ENCODE measurements around the gene CACNA2D4. TPM values are rescaled to one million over a fixed set of nuclear protein-coding genes. Genes with fewer than 3 reads are reported as not detected.

Gene CACNA2D4
- total RNA-seq, 1 experiment from 2014 or later = not detected

GRCh38 chr12:1787714-1788113 is 130.7 kb downstream of the CACNA2D4 start:
- no peaks in the 10 kb centered on the region for H3K9me3 ChIP-seq (ENCODE audit: low read length)
- intact Hi-C loops (cut with micrococcal nuclease) = no loop called here
- no peak for DNase-seq
- no peak for TF ChIP-seq EZH2phosphoT487 (IDR thresholded peaks at IDR 0.05; ENCODE audit: borderline replicate concordance, low read length)
- no peak for TF ChIP-seq EZH2 (IDR thresholded peaks at IDR 0.05; ENCODE audit: low read length, unreplicated experiment)
- TF ChIP-seq CTCF (conservative IDR thresholded peaks at IDR 0.05; ENCODE audit: low read depth, low read length) = no peak
- no peak for ATAC-seq
- no peaks in the 10 kb centered on the region for H3K27me3 ChIP-seq (ENCODE audit: low read length)
- H3F3A ChIP-seq (ENCODE audit: low read length, unreplicated experiment) = no peaks in the 10 kb centered on the region
- no peaks in the 10 kb centered on the region for H3K9me2 ChIP-seq (replicated peaks; ENCODE audit: low read length)
- no peak overlapping the region for H3K27ac ChIP-seq (ENCODE audit: low read length)
- H3K4me1 ChIP-seq (ENCODE audit: insufficient read depth, low read length) = no peaks in the 10 kb centered on the region
- ChIA-PET CTCF (no interaction called here), POLR2A (ENCODE audit: unreplicated experiment) (no interaction called here)
- no peaks in the 10 kb centered on the region for H4K20me1 ChIP-seq (ENCODE audit: low read length)
- no TSS peak for BruUV-seq (replicated peaks)
- peaks cover 4% of the 10 kb centered on the region; the same call in 1 of the 2 replicates for H3K36me3 ChIP-seq (ENCODE audit: low read depth, low read length)
- no peak overlapping the region for H2AFZ ChIP-seq (ENCODE audit: low read length)
- H3K4me2 ChIP-seq (ENCODE audit: low read length) = no peak overlapping the region
- no peaks in the 10 kb centered on the region for H3K79me2 ChIP-seq (ENCODE audit: low read length)
- no peak overlapping the region for H3K9ac ChIP-seq (ENCODE audit: low read length)
- no peak overlapping the region for H3K4me3 ChIP-seq (ENCODE audit: low read length)

- ChIA-PET POLR2A (ENCODE audit: unreplicated experiment) (no interaction called here), CTCF (no interaction called here)
- Histone ChIP-seq H3K9me3 (ENCODE audit: low read length) (no peaks in the 10 kb centered on the region), H3F3A (ENCODE audit: low read length, unreplicated experiment) (no peaks in the 10 kb centered on the region), H3K4me3 (ENCODE audit: low read length) (no peak overlapping the region), H3K27ac (ENCODE audit: low read length) (no peak overlapping the region), H4K20me1 (ENCODE audit: low read length) (no peaks in the 10 kb centered on the region), H3K4me1 (ENCODE audit: insufficient read depth, low read length) (peaks cover 9% of the 10 kb centered on the region), H3K9ac (ENCODE audit: low read length) (no peak overlapping the region), H3K27me3 (ENCODE audit: low read length) (no peaks in the 10 kb centered on the region), H3K79me2 (ENCODE audit: low read length) (no peaks in the 10 kb centered on the region), H3K36me3 (ENCODE audit: low read depth, low read length) (peaks cover 21% of the 10 kb centered on the region; the same call in 1 of the 2 replicates), H3K4me2 (ENCODE audit: low read length) (no peak overlapping the region), H2AFZ (ENCODE audit: low read length) (no peak overlapping the region), H3K9me2 (replicated peaks; ENCODE audit: low read length) (no peaks in the 10 kb centered on the region)
- intact Hi-C loops (cut with micrococcal nuclease) = no loop called here
- no TSS peak for BruUV-seq (replicated peaks)
- no peak for TF ChIP-seq EZH2 (IDR thresholded peaks at IDR 0.05; ENCODE audit: low read length, unreplicated experiment)
- TF ChIP-seq EZH2phosphoT487 (IDR thresholded peaks at IDR 0.05; ENCODE audit: borderline replicate concordance, low read length) = no peak
- TF ChIP-seq CTCF (conservative IDR thresholded peaks at IDR 0.05; ENCODE audit: low read depth, low read length) = no peak
- DNase-seq (no peak), ATAC-seq (no peak)
Measured at GRCh38 chr12:1782215-1782614, 136.2 kb downstream of the CACNA2D4 start.

- no peak for TF ChIP-seq EZH2phosphoT487 (IDR thresholded peaks at IDR 0.05; ENCODE audit: borderline replicate concordance, low read length)
- no peak for TF ChIP-seq CTCF (conservative IDR thresholded peaks at IDR 0.05; ENCODE audit: low read depth, low read length)
- TF ChIP-seq EZH2 (IDR thresholded peaks at IDR 0.05; ENCODE audit: low read length, unreplicated experiment) = no peak
- ATAC-seq (no peak), DNase-seq (no peak)
- Histone ChIP-seq H3F3A (ENCODE audit: low read length, unreplicated experiment) (no peaks in the 10 kb centered on the region), H3K4me1 (ENCODE audit: insufficient read depth, low read length) (peaks cover 13% of the 10 kb centered on the region), H3K9me3 (ENCODE audit: low read length) (no peaks in the 10 kb centered on the region), H3K27ac (ENCODE audit: low read length) (no peak overlapping the region), H4K20me1 (ENCODE audit: low read length) (no peaks in the 10 kb centered on the region), H3K9me2 (replicated peaks; ENCODE audit: low read length) (no peaks in the 10 kb centered on the region), H3K27me3 (ENCODE audit: low read length) (no peaks in the 10 kb centered on the region), H3K4me3 (ENCODE audit: low read length) (no peak overlapping the region), H3K9ac (ENCODE audit: low read length) (no peak overlapping the region), H3K4me2 (ENCODE audit: low read length) (no peak overlapping the region), H3K79me2 (ENCODE audit: low read length) (no peaks in the 10 kb centered on the region), H2AFZ (ENCODE audit: low read length) (no peak overlapping the region), H3K36me3 (ENCODE audit: low read depth, low read length) (peaks cover 21% of the 10 kb centered on the region; the same call in 1 of the 2 replicates)
- intact Hi-C loops (cut with micrococcal nuclease) = no loop called here
- CTCF ChIA-PET = no interaction called here
- POLR2A ChIA-PET (ENCODE audit: unreplicated experiment) = no interaction called here
- no TSS peak for BruUV-seq (replicated peaks)
Measured at GRCh38 chr12:1781772-1782171, 136.7 kb downstream of the CACNA2D4 start.
